Fibroblast of the aortic adventitia (primary cell): ENCODE measurements around the gene MYT1. TPM values are rescaled to one million over a fixed set of nuclear protein-coding genes. Genes with fewer than 3 reads are reported as not detected.

Experiments
- DNase-seq: peaks from one replicate; pipeline ENCODE4 v3.0.0-alpha.2; 2010; ENCODE audit warnings: low read depth
- H3K4me3 ChIP-seq: 2 replicates; pipeline ENCODE4 v1.5.1; 2011; ENCODE audit warnings: low read depth, mild to moderate bottlenecking, control low read depth, low read length, moderate library complexity
- CTCF ChIP-seq: IDR thresholded peaks from 2 replicates; pipeline ENCODE4 v1.5.1; 2011; ENCODE audit warnings: mild to moderate bottlenecking, low read length, control low read depth, inconsistent platforms; ENCODE audit not compliant: insufficient read depth
- total RNA-seq: library from RNA; depleted of rRNA; stranded (reverse); fragments of >200 nt; gene quantifications from 2 replicates; pipeline ENCODE4 v1.2.3, GENCODE V29; 2012; ENCODE audit warnings: low replicate concordance

The MYT1 gene
- total RNA-seq, 1 donor, result not detected

GRCh38 chr20:64146301-64146935 lies 17.8 kb upstream of the MYT1 start:
- no peak for DNase-seq
- no peak overlapping the region for H3K4me3 ChIP-seq
- no peak for TF ChIP-seq CTCF

GRCh38 chr20:64146936-64147477 lies 17.2 kb upstream of the MYT1 start:
- H3K4me3 ChIP-seq, result no peak overlapping the region
- no peak for DNase-seq
- no peak for TF ChIP-seq CTCF

GRCh38 chr20:64148581-64148980 lies 15.7 kb upstream of the MYT1 start:
- DNase-seq, result no peak
- H3K4me3 ChIP-seq, result no peak overlapping the region
- TF ChIP-seq CTCF, result no peak

GRCh38 chr20:64149141-64149540 lies 15.1 kb upstream of the MYT1 start:
- no peak overlapping the region for H3K4me3 ChIP-seq
- DNase-seq, result no peak
- TF ChIP-seq CTCF, result no peak

- DNase-seq, result no peak
- H3K4me3 ChIP-seq, result no peak overlapping the region
- TF ChIP-seq CTCF, result no peak
These were observed 14.3 kb upstream of the MYT1 start for GRCh38 chr20:64149809-64150560.

- no peak for TF ChIP-seq CTCF
- no peak for DNase-seq
- H3K4me3 ChIP-seq, result no peak overlapping the region
These were observed 13.3 kb upstream of the MYT1 start for GRCh38 chr20:64150756-64151632.
